GM20000 (cell line): ENCODE data around the gene KCNMA1.

Source experiments
- DNase-seq: peaks from one replicate; pipeline ENCODE4 v3.0.0; 2012; ENCODE audit warnings: low spot score
- TF ChIP-seq, protein P1 (sequence below): IDR thresholded peaks from 2 replicates; pipeline ENCODE4 v1.5.1; 2012; ENCODE audit warnings: mild to moderate bottlenecking, control low read depth; ENCODE audit errors: extremely low read depth, missing control alignments

KCNMA1 gene

GRCh38 chr10:77638321-77639101, 903 bp upstream of the KCNMA1 start:
- DNase-seq, result no peak
- TF ChIP-seq, protein P1, sequence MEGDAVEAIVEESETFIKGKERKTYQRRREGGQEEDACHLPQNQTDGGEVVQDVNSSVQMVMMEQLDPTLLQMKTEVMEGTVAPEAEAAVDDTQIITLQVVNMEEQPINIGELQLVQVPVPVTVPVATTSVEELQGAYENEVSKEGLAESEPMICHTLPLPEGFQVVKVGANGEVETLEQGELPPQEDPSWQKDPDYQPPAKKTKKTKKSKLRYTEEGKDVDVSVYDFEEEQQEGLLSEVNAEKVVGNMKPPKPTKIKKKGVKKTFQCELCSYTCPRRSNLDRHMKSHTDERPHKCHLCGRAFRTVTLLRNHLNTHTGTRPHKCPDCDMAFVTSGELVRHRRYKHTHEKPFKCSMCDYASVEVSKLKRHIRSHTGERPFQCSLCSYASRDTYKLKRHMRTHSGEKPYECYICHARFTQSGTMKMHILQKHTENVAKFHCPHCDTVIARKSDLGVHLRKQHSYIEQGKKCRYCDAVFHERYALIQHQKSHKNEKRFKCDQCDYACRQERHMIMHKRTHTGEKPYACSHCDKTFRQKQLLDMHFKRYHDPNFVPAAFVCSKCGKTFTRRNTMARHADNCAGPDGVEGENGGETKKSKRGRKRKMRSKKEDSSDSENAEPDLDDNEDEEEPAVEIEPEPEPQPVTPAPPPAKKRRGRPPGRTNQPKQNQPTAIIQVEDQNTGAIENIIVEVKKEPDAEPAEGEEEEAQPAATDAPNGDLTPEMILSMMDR, result no peak

DNA sequence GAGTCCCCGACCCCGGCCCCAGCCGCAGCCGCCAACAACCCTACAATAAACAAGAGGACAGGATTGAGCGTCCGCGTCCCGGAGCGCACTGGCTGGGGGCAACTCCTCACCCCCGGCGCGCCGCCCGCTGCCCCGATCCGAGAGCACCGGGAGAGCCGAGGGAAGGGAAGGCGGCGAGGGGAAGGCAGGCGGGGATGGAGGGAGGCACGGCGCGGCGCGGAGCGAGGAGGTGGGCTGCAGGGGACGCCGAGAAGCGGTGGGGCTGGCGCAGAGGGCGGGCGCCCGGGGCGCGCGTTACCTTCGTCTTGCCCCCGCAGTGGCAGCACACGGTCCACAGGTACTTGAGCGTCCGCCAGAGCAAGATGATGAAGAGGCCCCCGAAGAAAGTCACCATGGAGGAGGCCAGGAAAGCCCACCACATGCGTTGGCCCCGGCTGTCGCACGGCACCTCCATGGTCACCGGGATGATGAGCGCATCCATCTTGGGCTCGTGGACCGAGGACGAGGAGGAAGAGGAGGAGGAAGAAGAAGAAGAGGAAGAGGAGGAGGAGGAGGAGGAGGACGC, 559 bp downstream of the KCNMA1 start:
- TF ChIP-seq, protein P1, result no peak
- peak; percentile 36 for DNase-seq

DNA sequence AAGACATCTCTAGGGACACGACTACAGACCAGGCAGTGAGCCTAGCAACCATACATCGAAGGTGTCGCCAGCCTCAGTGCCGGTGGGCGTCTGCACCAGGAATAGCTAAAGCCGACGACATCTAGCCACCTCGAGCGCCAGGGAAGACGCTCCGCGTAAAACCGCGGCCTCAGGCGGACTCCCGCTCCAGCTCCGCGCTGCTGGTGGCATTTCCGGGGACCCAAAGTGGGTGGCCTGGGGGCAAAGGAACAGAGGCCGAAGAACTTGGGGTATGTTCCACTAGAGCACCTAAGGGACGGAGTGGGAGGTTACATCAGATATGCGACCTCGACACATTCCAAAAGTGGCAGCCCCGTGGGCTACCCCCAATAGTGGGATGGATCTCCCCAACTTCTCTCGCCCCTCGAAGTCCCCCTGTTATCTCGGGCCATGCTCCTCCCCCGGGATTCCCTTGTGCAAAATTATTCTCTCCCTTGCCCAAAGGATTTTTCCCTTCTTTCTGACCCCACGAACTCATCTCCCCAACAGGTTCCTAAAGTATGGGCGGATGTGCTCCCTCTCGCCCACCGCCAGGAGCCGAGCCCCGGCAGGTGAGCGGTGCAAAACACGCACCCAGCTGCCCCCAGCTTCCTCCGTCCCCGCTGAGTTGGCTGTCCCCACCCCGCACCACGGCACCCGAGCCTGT, 1.2 kb downstream of the KCNMA1 start:
- TF ChIP-seq, protein P1, result no peak
- DNase-seq, result no peak

GRCh38 chr10:77635402-77636227, 2.0 kb downstream of the KCNMA1 start:
- no peak for DNase-seq
- TF ChIP-seq, protein P1, result no peak

DNA sequence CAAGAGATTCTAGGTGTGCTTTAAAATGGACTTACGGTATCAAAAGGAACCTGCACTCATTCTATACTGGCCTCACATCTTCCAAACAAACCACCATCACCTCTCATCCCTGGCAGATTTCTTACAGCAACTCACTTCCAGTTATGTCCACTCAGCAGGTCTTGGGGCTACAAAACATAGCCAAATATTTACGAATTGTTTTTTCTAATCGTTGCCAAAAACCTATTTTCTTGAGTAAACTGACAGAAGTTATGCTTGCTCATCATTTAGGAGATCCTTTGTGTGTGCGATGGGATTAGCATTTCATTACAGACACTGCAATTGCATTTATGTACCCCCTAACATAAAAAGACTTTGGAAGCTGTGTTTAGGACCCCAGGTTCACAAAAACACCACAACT, 2.7 kb downstream of the KCNMA1 start:
- DNase-seq, result no peak
- TF ChIP-seq, protein P1, result no peak

DNA sequence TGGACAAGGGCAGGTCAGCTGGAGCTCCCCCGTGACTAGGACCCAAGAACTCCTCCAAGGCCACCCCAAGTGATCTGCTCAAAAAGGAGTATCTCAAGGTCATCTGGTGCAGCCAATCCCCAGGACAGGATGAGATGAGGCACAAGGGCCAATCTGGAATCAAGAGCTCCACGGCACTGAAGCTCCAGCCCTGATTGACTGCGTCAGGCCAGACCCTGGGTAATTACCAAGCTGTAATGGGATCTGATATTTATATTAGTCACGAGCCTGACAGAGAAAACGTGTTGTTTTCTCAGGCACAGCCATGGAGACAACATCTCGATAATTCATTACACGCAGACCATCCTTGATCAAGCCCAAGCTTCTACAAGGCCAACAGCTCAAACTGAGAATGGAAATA, 4.2 kb downstream of the KCNMA1 start:
- DNase-seq, result no peak
- TF ChIP-seq, protein P1, result no peak
